Renal cortex interstitium (tissue), 11 donors: Measurements from ENCODE around the gene CLEC4E. TPM values are rescaled to one million over a fixed set of nuclear protein-coding genes. Genes with fewer than 3 reads are reported as not detected.
"Not testable (repeated sequence)": the region's sequence is repeated elsewhere in the genome, so short reads cannot be mapped to it uniquely, and the experiment has no call there.

Experiments used
- DNase-seq, 11 donors: peaks; one replicate each; pipeline ENCODE4 v3.0.0-alpha.2; 2013; ENCODE audit warnings: low read depth in 9 of 11, low spot score in 4 of 11; ENCODE audit errors: extremely low read depth in 1 of 11
- polyA plus RNA-seq, 3 donors: library from polyadenylated mRNA; unstranded; fragments of 120-200 nt; gene quantifications; one replicate each; pipeline ENCODE4 v1.2.1, GENCODE V29; 2013; ENCODE audit not compliant: insufficient read length in 3 of 3

CLEC4E gene
- polyA plus RNA-seq, 3 donors, result 1.3 to 2.9 (median 1.4) TPM

DNA sequence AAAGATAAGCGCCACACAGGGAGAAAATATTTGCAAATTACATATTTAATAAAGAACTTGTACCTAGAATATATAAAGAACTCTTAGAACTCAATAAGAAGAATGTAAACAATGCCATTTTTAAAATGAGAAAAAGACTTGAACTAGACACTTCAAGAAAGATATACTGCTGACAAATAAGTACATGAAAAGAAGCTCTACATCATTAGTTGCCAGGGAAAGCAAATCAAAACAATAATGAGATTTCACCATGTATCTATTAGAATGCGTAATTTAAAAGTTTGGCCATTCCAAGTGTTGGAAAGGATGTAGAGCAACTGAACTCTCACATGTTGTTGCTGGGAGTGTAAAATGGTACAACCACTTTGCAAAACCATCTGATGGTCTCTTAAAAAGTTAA lies 6.9 kb upstream of the CLEC4E start:
- no peak for DNase-seq

DNA sequence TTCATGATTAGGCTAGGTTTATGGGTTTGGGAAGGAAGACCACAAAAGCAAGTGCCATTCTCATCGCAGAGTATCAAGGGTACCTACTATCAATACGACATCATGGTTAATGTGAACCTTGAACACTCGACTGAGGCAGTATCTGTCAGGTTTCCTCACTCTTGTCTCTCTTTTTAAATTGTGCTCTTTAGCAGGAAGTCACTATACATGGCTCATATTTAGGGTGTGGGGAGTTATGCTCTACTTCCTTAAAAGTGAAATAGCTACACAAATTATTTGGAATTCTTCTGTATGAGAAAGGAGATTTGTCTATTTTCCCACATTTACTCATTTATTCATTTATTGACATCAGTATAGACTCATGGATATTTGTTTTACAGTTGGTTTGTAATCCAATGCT lies 5.9 kb upstream of the CLEC4E start:
- DNase-seq, result no peak

DNA sequence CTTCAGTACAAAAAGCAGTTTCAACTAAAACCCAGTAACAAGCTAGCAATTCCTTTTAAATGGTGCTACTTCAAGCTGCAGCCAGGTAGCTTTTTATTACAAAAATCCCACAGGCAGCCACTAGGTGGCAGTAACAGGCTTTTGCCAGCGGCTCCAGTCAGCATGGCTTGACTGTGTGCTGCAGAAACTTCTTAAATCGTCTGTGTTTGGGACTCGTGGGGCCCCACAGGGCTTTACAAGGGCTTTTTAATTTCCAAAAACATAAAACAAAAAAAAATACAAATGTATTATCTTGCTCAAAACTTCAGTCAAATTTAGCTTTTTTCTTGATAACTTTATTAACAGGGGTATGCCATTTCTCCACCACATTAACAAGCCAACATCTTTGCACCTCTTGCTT lies 3.6 kb upstream of the CLEC4E start:
- peak; percentile 33 to 67 (median 51) for DNase-seq

- no peak for DNase-seq
Observed at GRCh38 chr12:8541562-8541961, 857 bp upstream of the CLEC4E start.

DNA sequence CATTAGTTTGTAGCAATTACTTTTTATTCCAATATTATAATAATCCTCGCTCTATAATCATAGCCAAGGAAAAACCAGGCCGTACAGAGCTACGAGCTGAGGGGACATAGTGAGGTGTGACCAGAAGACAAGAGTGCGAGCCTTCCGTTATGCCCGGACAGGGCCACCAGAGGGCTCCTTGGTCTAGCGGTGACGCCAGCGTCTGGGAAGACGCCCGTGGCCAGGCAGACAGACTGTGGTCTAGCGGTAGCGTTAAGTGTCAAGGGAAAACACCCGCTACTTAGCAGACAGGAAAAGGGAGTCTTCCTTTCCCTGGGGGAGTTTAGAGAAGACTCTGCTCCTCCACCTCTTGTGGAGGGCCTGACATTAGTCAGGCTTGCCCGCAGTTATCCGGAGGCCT lies 2.9 kb downstream of the CLEC4E start:
- DNase-seq, result not testable (repeated sequence)

- DNase-seq, result no peak
Observed at GRCh38 chr12:8532045-8532444, 8.7 kb downstream of the CLEC4E start.

GRCh38 chr12:8527250-8528130 lies 13.2 kb downstream of the CLEC4E start:
- DNase-seq, result no peak

DNA sequence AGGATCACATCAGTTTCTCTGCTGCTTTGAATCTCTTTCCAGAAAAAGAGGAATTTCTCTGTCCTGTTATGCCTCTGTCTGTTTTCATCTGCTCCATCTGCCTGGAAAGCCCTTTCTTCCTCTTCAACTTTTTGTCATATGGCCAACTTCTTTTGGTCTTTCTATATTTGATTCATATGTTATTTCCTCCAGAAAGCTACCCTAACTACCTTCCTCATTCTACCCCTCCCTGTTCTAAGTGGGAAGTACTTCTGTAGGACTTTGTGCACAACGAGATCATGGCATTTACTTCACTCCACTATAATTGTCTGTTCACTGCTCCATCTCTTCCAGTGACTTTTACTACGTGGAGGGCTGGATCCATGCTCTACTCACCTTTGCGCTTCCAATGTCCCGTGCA lies 21.5 kb downstream of the CLEC4E start:
- DNase-seq, result no peak

GRCh38 chr12:8517971-8518370 lies 22.7 kb downstream of the CLEC4E start:
- no peak for DNase-seq

DNA sequence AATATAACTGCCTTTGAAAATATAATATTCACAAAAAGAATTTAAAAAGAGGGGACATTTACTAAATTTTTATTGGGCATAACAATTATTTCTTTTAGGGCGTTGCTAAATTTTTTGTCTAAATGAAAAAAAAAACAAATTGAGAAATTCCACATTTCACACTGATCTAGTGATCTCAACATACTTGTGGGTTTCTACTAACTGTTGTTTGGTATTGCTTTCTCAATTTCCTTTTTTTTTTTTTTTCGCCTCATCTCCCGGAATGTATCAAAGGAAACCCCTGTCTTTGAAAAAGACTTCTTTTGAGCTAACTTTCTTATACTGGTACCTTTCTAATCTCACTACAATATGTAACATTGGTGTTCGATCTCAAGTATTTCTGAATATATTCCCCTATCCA lies 27.4 kb downstream of the CLEC4E start, which contains the start of gene CLEC4D:
Gene CLEC4D (plus strand): TSS at position 248 of the 400 bp plus-strand sequence. CDS start 230 bp downstream, outside the sequence.
- no peak for DNase-seq

DNA sequence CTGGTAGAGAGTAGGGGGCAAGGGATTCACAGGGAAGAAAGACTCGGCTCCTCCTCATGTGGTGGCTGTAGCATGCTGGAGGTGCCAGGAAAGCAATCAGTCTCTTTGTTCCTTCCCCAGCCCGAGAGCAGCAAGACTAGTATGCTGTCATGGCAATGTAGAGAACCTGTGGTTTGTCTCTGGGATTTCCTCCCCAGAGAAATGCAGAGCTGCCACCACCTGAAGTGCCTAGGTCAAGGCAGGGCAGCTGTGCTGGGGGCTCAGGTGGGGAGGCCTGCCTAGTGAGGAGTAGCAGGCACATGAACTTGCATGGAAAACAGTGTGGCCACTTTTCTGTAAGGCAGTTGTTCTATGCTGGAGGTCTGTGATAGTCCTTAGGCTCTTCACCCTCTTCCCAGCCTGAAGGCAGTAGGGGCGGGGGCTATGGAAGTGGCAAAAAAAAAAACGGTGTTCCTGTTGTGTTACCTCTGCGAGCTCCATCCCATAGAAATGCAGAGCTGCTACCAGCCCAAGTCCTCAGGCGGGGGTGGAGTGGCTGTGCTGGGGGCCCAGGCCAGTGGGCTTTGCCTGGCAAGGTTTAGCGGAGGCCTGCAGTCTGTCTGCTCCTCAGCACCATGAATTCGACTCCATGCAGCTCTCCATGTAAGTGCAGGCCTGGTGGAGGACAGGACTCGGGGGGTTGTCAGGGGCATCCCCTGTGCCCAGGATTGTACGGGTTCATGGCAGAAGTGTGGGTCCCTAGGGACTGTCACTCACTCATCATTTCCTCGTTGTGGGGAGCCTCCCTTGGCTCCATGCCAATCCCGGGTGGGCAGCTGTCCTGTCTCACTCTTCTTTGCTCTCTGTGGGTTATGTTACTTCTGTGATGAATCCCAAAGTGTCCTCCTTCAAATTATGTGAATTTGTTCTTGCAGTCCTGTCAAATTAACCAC lies 31.5 kb downstream of the CLEC4E start:
- no peak for DNase-seq

- no peak for DNase-seq
Observed at GRCh38 chr12:8508223-8508622, 32.5 kb downstream of the CLEC4E start.

GRCh38 chr12:8507596-8507995 lies 33.1 kb downstream of the CLEC4E start:
- no peak for DNase-seq

GRCh38 chr12:8504351-8504750 lies 36.4 kb downstream of the CLEC4E start:
- DNase-seq, result no peak

DNA sequence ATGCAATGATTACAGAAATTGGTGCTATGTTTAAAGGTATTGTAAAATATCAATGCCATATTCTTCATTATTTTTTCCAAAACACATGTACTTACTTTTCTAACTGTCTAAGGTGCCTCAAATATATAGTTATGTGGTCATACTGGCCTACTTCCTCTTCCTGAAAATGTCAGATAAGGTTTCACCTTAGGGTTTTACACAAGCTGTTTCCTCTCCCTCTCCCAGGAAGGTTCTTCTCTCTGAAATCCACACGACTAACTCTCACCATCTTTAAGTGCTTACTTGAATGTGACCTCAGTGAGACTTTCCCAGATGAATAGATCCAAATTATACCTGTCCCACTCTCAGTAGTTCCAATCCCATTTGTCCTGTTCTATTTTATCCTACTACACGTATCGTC lies 39.0 kb downstream of the CLEC4E start:
- no peak for DNase-seq

DNA sequence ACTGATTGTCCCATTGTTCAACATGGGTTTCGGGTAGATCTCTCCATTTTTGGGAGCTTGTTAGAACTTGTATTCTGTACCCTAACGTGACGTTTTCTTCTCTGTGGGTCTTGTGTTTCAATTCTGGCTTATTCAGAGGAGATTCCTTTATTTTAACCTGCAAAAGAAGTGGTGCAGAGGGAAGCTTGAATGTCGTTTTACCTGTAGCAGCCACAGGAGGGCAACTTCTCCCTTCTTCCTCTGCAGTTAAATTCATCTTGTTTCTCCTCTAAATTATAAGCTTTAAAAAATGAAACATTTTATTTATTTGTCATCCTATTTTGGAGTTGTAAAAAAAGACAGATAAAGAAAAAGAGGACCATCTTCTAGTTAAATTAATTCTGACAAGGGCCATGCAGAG lies 41.1 kb downstream of the CLEC4E start:
- DNase-seq, result no peak

GRCh38 chr12:8496074-8496473 lies 44.6 kb downstream of the CLEC4E start:
- not testable (repeated sequence) for DNase-seq

DNA sequence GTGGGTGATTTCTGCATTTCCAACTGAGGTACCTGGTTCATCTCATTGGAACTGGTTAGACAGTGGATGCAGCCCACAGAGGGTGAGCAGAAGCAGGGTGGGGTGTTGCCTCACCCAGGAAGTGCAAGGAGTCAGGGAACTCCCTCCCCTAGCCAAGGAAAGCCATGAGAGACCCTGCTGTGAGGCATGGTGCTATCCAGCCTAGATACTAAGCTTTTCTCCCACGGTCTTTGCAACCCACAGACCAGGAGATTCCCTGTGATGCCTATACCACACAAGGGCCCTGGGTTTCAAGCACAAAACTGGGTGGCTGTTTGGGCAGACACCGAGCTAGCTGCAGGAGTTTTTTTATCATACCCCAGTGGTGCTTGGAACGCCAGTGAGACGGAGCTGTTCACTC lies 45.0 kb downstream of the CLEC4E start:
- not testable (repeated sequence) for DNase-seq

- DNase-seq, result no peak
Observed at GRCh38 chr12:8493084-8493483, 47.6 kb downstream of the CLEC4E start.
